Stimulated activated effector memory CD8-positive, alpha-beta T cell treated with anti-CD3 and anti-CD28 coated beads, Interleukin-12 subunit alpha, Interleukin-12 subunit beta, amount 100 ng/mL, for 72 hours (primary cell): ENCODE data around the gene RPS6KC1.

Source experiments
- ATAC-seq: fragments of 150-1000 bp; cut with Tn5 transposase; 2 replicates; pipeline ENCODE4 v1.10.0; 2021
- DNase-seq, 2 donors: peaks; one replicate each; pipeline ENCODE4 v3.0.0; 2021 to 2022; ENCODE audit warnings: low spot score in 2 of 2
- H3K27ac Mint-ChIP-seq: one replicate; pipeline ENCODE4 v1.8.0; 2022; ENCODE audit warnings: mild to moderate bottlenecking, mixed read lengths
- H3K36me3 Mint-ChIP-seq: one replicate; pipeline ENCODE4 v1.8.0; 2022; ENCODE audit warnings: mild to moderate bottlenecking, mixed read lengths
- H3K4me1 Mint-ChIP-seq: one replicate; pipeline ENCODE4 v1.8.0; 2022; ENCODE audit warnings: mixed read lengths
- H3K4me3 Mint-ChIP-seq: one replicate; pipeline ENCODE4 v1.8.0; 2022; ENCODE audit warnings: mild to moderate bottlenecking, mixed read lengths
- H3K9me3 Mint-ChIP-seq: one replicate; pipeline ENCODE4 v1.8.0; 2022; ENCODE audit warnings: mixed read lengths

RPS6KC1 gene

GRCh38 chr1:213249395-213249794 lies 198.4 kb downstream of the RPS6KC1 start:
- Mint-ChIP-seq H3K27ac (no peak overlapping the region), H3K36me3 (no peaks in the 10 kb centered on the region), H3K4me3 (no peak overlapping the region), H3K9me3 (no peaks in the 10 kb centered on the region), H3K4me1 (no peaks in the 10 kb centered on the region)
- ATAC-seq (no peak), DNase-seq (no peak)

DNA sequence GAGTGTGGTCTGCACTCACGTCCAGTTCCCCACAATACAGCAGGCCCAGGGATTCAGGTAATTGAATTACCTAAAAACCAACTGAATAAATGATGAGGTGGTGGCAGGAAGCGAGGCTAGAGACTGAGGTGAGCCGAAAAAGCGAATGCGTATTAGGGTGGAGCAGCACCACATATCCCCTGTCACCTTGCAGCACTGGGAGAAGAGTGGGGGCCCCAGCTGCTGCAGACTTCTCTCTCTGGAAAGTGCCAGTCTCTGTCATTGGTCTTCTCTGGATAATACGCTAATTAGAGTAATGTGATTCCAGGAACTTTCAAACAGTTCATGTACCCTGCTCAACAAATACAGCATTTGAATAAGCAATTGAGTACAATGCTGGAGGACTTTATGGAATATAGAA lies 199.0 kb downstream of the RPS6KC1 start:
- DNase-seq (no peak), ATAC-seq (no peak)
- no peaks in the 10 kb centered on the region for H3K36me3 Mint-ChIP-seq
- no peak overlapping the region for H3K27ac Mint-ChIP-seq
- H3K4me3 Mint-ChIP-seq = no peak overlapping the region
- H3K4me1 Mint-ChIP-seq = no peaks in the 10 kb centered on the region
- no peaks in the 10 kb centered on the region for H3K9me3 Mint-ChIP-seq

DNA sequence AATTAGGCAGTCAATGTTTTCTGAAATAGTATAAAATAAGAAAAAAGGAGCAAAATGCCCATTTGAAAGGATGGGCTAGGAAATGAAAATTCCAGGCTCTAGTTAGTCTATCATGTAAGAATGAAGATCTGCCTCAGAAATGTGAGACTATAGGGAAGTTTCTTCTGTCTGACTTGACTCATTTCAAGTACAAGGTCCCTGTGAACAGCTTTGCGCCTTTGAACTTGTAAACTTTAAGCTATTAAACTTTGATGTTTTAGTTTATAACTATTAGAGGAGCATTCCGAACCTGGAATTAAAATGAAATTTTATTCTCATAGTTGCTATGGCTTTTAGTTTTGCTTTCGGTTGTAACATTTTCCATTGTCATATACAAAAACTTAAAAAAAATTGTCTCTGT lies 199.4 kb downstream of the RPS6KC1 start:
- no peaks in the 10 kb centered on the region for H3K36me3 Mint-ChIP-seq
- H3K27ac Mint-ChIP-seq = no peak overlapping the region
- H3K4me1 Mint-ChIP-seq = no peaks in the 10 kb centered on the region
- no peak overlapping the region for H3K4me3 Mint-ChIP-seq
- DNase-seq = no peak
- H3K9me3 Mint-ChIP-seq = no peaks in the 10 kb centered on the region
- no peak for ATAC-seq

GRCh38 chr1:213251972-213252371 lies 200.9 kb downstream of the RPS6KC1 start:
- no peaks in the 10 kb centered on the region for H3K36me3 Mint-ChIP-seq
- no peak for DNase-seq
- H3K9me3 Mint-ChIP-seq = no peaks in the 10 kb centered on the region
- ATAC-seq = no peak
- no peak overlapping the region for H3K27ac Mint-ChIP-seq
- H3K4me3 Mint-ChIP-seq = no peak overlapping the region
- no peaks in the 10 kb centered on the region for H3K4me1 Mint-ChIP-seq

DNA sequence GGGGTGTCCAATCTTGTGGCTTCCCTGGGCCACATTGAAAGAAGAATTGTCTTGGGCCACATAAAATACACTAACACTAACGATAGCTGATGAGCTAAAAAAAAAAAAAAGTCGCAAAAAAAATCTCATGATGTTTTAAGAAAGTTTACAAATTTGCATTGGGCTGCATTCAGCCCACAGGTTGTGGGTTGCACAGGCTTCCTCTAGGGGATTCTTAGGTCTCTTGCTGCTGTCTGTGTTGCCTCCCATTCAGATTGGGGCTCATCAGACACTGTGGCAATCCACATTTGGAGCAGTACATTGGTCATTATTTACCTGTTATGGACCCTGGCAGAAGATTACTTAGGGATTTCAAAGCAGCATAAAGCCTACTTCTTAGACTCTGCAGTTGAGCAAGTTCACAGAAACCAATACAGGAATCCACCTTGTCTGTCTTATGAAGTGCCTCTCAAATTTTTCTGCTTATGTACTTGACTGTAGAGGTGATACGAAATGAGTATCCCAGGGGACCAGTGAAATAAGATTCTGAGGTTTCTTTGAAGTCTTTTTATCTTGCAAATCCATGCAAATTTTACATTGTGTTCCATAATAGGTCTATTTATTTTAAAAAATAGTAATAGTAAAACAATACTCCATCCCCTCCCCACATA lies 205.5 kb downstream of the RPS6KC1 start:
- ATAC-seq (no peak), DNase-seq (no peak)
- Mint-ChIP-seq H3K36me3 (no peaks in the 10 kb centered on the region), H3K9me3 (no peaks in the 10 kb centered on the region), H3K4me3 (no peak overlapping the region), H3K4me1 (no peaks in the 10 kb centered on the region), H3K27ac (no peak overlapping the region)

DNA sequence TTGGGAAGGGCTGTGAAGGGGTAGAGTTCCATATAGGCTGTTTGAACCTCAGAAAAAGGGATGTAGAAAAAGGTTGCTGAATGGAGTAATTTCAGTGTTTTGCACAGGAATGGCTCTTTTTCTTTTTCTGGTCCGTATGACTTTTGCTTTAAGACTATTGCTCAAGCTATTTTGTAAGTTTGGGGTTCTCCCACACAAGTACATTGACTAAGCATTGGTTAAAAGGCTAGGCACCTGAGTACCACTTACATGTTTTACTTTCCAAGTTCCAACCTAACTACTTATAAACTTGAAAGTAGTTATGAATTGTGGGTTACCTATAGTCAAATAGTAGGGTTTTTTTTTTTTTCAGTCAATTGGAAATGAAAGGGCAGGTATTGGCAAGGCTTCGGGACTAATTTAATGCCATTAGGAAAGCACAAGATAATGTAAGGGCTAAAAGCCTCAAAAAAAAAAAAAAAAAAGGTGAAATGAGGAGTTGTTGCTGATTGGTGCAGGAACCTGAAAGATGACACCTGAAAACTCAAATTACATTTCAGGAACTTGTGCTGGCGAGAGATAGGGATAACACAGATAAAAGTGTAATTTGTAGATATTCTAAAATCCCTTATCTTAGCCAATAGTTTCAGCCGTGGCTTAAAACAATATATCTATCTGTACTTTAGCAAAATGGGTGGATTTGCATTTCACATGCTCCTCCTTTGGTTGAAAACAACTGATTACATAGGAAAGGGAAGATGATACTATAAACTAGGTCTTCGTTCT lies 209.5 kb downstream of the RPS6KC1 start:
- Mint-ChIP-seq H3K36me3 (peaks cover 7% of the 10 kb centered on the region), H3K27ac (no peak overlapping the region), H3K4me3 (no peak overlapping the region), H3K4me1 (no peaks in the 10 kb centered on the region), H3K9me3 (no peaks in the 10 kb centered on the region)
- ATAC-seq (no peak), DNase-seq (no peak)

GRCh38 chr1:213264531-213264930 lies 213.5 kb downstream of the RPS6KC1 start:
- H3K36me3 Mint-ChIP-seq = peaks cover 12% of the 10 kb centered on the region
- H3K4me3 Mint-ChIP-seq = no peak overlapping the region

GRCh38 chr1:213266983-213267772 lies 216.1 kb downstream of the RPS6KC1 start:
- H3K4me3 Mint-ChIP-seq = no peak overlapping the region
- DNase-seq (no peak), ATAC-seq (no peak)
- peaks cover 12% of the 10 kb centered on the region for H3K36me3 Mint-ChIP-seq
- H3K9me3 Mint-ChIP-seq = peaks cover 8% of the 10 kb centered on the region
- H3K4me1 Mint-ChIP-seq = no peaks in the 10 kb centered on the region
- H3K27ac Mint-ChIP-seq = no peak overlapping the region

More at GRCh38 chr1:213264531-213264930, 213.5 kb downstream of the RPS6KC1 start:
- Mint-ChIP-seq H3K4me1 (no peaks in the 10 kb centered on the region), H3K9me3 (peaks cover 8% of the 10 kb centered on the region), H3K27ac (no peak overlapping the region)
- ATAC-seq (no peak), DNase-seq (no peak)

DNA sequence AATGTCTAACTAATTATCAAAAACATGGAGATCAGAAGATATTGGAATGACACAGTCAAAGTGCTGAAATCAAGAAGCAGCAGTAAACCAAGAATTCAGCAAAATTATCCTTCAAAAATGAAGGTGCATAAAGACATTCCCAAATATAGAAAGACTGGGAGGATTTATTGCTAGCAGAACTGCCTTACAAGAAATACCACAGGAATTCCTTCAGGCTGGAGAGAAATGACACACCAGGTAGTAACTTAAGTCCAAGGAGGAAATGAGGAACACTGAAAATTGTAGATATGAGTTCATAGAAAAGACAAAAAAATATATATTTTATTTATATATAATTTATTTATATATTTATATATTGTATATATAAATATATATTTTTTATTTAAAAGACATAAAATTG lies 217.2 kb downstream of the RPS6KC1 start:
- Mint-ChIP-seq H3K27ac (no peak overlapping the region), H3K9me3 (peaks cover 8% of the 10 kb centered on the region), H3K4me3 (no peak overlapping the region), H3K4me1 (no peaks in the 10 kb centered on the region), H3K36me3 (peaks cover 12% of the 10 kb centered on the region)
- DNase-seq = no peak
- ATAC-seq = no peak

- H3K36me3 Mint-ChIP-seq = peaks cover 4% of the 10 kb centered on the region
- no peak for ATAC-seq
Measured at GRCh38 chr1:213269829-213270228, 218.8 kb downstream of the RPS6KC1 start.

DNA sequence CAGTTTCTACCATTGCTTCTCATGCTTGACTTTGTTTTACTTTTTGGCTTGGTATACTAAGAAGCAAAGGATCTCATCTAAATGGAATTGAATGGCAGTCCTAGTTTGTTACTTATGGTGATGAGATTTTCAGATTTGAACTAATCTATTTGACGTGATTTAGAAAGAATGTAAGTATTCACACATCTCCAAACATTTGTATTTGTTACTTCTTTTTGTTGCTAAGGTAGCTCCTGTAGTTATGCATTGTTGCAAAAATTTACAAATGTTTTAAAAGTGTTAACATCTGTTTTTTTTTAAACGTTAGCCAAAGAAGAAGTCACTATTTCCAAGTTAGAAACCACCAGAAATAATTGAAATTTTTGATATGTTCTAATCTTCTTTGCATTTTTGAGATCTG lies 222.5 kb downstream of the RPS6KC1 start:
- Mint-ChIP-seq H3K27ac (no peak overlapping the region), H3K4me1 (no peaks in the 10 kb centered on the region), H3K9me3 (peaks cover 2% of the 10 kb centered on the region), H3K36me3 (no peaks in the 10 kb centered on the region), H3K4me3 (no peak overlapping the region)
- DNase-seq (no peak), ATAC-seq (no peak)

More at GRCh38 chr1:213269829-213270228, 218.8 kb downstream of the RPS6KC1 start:
- H3K4me3 Mint-ChIP-seq = no peak overlapping the region
- no peak for DNase-seq
- no peaks in the 10 kb centered on the region for H3K4me1 Mint-ChIP-seq
- H3K27ac Mint-ChIP-seq = no peak overlapping the region
- H3K9me3 Mint-ChIP-seq = peaks cover 8% of the 10 kb centered on the region

DNA sequence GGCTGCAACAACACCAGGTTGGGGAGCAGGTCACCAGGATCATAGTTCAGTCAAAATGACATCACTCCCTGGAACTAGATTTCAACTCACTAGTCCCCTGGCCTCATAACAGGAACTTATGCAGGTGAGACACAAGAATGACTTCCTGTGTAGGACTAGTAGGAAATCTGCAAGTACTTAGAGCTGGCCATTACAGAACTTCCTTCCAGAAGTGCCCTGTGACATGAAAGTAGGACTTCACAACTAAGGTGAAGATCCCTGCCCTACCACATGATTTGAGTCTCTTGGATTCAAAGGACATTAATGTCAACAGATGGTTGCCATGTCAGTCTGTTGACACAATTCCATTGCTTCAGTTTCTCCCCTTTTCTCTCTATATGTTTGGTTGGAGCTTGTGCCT lies 223.1 kb downstream of the RPS6KC1 start:
- Mint-ChIP-seq H3K4me1 (no peaks in the 10 kb centered on the region), H3K27ac (no peak overlapping the region), H3K36me3 (no peaks in the 10 kb centered on the region), H3K4me3 (no peak overlapping the region), H3K9me3 (no peaks in the 10 kb centered on the region)
- no peak for ATAC-seq
- DNase-seq = no peak

DNA sequence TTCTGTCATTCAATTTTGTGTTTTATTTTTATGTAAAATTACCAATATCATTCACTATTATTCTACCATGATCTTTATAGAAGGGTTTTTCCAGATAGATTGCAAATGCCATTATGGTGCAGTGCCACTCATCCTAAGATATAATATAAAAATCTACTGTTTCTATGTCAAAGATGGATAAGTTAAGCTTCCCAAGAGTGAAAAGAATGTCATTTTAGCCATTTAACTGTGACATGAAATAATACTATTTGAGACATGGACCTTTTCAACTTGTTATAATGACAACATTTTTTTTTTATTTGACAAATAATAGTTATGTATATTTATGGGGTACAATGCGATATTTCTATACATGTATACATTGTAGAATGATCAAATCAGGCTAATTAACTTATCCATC lies 224.3 kb downstream of the RPS6KC1 start:
- Mint-ChIP-seq H3K4me3 (no peak overlapping the region), H3K36me3 (no peaks in the 10 kb centered on the region), H3K27ac (no peak overlapping the region), H3K4me1 (no peaks in the 10 kb centered on the region), H3K9me3 (no peaks in the 10 kb centered on the region)
- no peak for DNase-seq
- no peak for ATAC-seq

- no peak for DNase-seq
- no peak overlapping the region for H3K4me3 Mint-ChIP-seq
- ATAC-seq = no peak
Measured at GRCh38 chr1:213276236-213276635, 225.2 kb downstream of the RPS6KC1 start.

DNA sequence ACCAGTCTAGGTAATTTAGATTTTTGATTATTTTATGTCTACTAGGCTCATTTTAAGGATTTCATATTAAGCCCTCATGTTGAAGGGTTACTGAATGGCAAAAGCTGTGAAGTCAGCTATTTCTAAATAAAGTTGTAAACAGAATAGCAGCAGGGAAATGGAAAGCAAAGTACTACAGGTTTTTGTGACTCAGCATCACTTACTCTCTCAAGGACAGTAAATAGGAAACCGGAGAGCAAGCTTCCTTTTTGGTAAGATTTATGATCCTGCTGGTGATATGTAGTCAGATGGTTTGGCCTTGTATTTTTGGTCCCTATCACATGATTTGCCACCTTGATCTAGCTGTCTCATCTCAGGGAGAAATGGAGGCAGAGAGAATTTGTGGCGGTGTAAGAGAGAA lies 226.0 kb downstream of the RPS6KC1 start:
- DNase-seq = no peak
- Mint-ChIP-seq H3K4me1 (no peaks in the 10 kb centered on the region), H3K4me3 (no peak overlapping the region), H3K9me3 (no peaks in the 10 kb centered on the region), H3K36me3 (no peaks in the 10 kb centered on the region), H3K27ac (no peak overlapping the region)
- no peak for ATAC-seq

More at GRCh38 chr1:213276236-213276635, 225.2 kb downstream of the RPS6KC1 start:
- no peak overlapping the region for H3K27ac Mint-ChIP-seq
- no peaks in the 10 kb centered on the region for H3K4me1 Mint-ChIP-seq
- H3K36me3 Mint-ChIP-seq = no peaks in the 10 kb centered on the region
- no peaks in the 10 kb centered on the region for H3K9me3 Mint-ChIP-seq
